NCI-H510A treated with DMSO at 0.1 percent for 48 hours (cell line): Measurements from ENCODE around the gene HOXB5.

Experiments used
- DNase-seq: peaks from one replicate; lab custom pipeline; 2025; lab: John Stamatoyannopoulos, UW

Gene HOXB5

DNA sequence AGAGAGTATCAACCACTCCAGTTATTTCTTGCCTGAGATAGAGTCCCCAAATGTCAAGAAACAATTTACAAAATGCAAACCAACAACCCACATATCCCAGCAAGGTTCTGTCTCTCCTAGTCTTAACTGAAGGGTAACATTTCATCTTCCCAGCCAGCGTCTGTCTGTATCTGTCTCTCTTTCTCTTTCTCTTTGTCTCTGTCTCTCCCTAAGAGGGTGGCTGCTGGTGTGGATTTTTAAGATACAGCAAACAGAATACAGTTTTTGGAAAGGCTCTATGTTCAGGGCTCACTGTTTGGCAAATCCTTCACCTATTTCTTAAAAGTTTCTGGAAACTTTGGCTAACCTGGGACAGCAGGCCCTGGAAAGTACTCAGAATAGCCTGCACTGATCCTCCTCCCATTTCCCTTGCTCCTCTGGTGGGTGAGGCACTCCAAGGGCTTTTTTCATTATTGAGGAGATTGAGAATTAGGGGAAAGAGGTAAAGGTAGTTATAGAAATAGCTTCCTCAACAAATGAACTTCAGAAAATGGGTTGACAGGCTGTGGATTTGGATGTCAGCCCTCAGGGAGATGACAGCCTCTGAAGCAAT lies 21.7 kb downstream of the HOXB5 start:
- DNase-seq, result no peak

DNA sequence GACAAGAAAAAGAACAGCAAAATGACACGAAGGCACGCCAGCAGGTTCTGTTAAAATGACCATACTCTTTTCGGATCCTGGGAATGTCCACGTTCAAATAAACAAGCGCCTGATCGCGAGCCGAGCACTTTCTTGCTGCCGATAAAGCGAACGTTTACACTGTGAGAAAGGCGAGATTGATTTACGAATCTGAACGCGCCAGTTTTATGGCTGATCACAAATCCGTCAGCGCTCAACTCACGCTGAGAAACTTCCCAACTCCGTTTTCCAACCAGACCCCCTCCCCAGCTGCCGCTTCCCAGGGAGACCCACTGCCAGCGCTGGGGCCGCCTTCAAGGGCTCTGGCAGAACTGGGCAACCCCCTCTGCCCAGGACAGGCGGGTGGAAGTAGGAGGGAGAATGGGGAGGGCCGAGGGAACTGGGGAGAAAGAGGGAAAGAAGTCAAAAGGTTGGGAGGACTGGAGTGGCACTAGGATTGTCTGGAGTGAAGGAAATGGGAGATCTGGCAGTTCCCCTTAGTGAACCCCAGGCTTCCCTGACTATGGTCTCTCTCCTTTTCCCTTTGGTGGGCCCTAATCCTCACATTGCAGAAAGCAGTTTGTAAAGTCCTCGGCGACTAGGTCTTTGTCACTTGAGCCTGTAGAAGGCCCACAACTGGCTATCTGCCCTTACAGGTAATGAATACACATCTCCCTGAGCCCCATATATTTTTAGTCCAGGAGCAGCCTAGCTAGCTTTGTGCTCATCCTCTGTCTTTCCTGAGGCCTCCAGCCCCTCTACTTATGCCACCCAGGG lies 22.4 kb downstream of the HOXB5 start:
- DNase-seq, result no peak

DNA sequence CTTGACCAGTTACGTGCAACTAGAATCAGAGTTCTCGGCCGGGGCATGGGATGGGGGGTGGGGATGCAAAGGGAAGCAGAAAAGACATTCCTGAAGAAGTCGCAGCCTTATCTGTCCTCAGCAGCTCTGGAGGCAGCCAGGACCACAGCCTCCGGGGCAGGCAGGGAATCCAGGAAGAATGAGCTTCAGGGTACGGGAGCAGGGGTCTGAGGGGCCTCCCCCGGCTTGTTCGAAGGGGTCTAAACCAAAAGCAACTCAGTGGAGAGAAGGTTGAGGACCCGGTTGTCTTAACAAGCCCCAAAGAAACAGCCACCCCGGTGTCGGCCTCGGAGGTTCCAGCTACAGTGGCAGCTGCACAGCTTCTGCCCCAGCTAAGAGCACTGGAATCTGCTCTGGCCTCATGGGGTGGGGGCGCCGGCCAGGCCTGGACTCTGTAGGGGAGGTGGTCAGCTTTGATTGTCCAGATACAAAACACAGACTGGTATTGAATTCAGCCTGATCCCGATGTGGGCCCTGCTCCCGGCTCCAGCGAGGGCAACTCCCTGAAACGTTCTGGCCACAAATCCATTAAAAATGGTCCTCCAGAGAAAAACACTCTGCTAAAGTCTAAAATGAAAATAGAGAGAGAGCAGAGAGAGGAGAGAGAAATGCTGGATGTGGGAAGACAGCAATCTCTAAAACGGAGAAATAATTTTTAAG lies 23.1 kb downstream of the HOXB5 start:
- DNase-seq, result no peak

DNA sequence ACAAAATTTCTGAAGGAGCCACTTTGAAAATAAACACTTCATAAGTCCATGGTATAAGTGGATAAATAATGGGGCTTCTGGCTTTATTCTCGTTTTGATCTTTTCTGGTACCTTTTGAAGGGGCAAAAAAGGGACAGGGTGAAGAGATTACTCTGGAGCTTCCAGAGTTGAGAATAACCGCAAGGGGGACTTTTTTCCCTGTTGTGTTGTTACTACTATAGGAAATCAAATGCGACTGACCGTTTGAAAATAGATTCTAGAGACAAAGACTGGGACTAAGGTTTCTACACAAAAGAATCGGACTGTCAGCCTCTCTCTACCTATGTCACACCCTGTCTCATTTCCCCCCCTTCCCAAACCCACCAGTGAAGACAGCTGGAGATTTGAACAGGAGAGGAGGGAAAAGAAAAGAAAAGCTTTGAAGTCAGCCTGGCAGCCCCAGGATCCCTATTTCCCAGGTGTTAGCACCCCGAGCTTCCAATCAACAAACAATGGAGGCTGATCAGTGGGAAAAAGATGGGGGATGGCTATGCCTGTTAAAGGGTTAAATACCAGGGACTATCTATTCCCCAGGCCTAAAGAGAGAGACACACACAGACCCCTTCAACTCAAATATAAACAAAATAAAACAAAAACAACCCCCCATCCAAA lies 23.8 kb downstream of the HOXB5 start:
- no peak for DNase-seq

DNA sequence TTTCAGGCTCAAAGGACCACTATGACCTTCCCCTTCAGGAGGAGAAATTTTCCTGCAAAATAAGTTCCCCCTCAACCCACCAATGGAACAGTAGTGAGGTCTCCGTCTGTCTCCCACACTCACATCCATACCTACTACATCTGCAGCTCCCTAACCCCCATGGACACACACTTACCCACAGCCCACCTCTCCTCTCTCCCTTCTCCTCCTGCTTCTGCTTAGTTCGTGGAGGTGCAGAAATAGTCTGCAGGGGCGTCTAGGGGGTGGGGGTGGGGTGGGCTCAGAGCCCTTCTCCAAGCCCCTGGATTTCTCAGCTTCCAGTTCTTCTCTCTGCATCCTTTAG lies 24.4 kb downstream of the HOXB5 start:
- DNase-seq, result no peak

DNA sequence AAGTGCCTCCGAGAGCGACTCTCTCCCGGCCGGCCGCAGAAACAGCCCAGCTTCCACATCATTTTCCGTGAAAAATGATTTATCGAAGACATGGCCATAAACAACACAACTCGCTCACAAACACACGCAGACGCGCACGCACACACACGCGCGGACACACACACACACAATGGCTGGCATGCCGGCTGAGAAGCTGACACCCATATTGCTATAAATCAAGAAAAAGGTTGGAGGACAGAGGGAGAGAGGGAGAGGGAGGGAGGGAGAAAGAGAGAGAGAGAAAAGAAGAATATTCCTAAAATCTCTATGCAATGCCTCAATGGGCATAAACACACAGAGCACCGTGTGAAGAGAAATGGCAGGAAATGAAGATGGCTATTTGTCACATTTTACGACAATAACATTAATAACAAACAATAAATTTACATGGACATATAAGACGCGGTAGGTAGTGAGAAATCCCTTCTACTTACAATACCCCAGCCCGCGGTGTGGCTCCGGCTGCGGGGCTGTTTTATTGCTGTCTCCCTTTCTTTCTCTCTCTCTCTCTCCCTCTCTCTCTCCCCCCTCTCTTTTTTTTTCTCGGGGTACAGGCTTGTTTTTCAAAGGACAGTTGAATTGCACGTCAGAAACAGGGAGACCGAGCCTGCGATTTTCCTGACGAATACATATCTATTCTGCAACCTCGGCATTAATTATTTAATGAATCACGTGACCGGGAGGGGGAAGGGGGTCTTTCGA lies 24.9 kb downstream of the HOXB5 start:
- no peak for DNase-seq

DNA sequence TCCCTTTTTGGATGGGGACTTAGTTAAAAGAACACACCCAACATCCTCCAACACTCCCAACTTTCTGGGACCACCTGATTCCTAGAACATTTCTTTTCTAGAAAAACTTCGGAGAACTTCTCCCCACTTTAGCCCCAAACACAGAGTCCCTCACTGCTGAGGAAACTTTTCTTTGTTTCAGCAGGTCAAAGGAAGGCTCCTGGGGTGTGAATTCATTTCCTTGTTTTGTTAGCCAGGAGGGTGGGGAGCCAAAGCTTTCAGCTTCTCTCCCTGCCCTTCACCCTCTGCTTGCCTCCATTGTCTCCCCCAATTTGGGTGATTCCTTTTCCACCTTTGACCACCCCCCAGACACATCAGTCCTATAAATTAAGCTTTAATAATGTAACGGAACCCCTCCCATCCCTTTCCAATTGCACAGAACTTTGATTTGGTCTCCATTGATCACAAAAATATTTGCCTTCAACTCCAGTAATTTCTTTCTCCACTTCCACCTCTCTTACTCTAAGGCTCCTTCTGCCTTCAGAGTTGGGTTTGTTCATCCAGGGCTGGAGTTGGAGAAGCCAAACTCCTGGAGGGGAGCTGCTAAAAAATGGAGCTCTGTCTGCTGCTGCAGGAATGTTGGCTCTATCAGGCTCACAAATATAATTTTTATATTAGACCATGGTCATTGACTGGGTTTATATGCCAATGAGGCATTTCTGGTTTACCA lies 25.8 kb downstream of the HOXB5 start:
- no peak for DNase-seq

DNA sequence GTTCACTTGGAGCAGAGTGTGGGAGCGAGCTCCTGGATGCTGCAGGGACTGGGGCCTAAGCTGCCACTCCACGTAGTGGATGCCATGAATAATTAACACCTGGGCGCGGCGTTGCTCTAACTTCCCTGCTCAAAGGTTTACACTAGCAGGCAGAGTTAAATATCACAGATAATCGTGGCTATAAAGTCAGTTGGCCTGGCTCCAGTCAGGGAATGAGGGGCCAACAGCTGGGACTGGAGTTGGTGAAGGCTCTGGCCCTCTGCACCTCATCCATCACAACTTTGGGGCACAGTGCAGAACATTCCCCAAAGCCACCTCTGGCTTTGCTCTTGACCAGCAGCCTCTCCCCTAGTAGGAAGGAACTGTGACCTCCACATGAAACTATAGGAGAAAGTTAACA lies 26.4 kb downstream of the HOXB5 start:
- DNase-seq, result no peak

DNA sequence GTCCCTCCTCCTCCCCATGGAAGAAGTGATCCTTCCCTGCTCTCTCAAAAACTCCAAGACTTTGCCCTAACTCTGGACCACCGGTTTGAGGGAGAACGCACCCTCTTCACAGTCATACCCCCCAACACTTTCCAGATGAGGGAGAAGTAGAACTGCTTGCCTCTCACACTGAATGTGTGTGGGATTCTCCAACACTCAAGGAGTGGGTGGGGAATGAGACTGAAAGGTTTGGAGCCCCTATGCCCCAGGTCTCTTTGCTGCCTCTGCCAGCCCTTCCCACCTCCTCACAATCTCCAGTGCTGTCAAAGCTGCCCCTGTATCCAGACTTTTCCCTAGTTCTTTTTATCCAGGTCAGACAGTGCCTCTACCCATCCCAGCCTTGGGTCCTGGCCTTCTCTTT lies 26.9 kb downstream of the HOXB5 start:
- DNase-seq, result no peak

DNA sequence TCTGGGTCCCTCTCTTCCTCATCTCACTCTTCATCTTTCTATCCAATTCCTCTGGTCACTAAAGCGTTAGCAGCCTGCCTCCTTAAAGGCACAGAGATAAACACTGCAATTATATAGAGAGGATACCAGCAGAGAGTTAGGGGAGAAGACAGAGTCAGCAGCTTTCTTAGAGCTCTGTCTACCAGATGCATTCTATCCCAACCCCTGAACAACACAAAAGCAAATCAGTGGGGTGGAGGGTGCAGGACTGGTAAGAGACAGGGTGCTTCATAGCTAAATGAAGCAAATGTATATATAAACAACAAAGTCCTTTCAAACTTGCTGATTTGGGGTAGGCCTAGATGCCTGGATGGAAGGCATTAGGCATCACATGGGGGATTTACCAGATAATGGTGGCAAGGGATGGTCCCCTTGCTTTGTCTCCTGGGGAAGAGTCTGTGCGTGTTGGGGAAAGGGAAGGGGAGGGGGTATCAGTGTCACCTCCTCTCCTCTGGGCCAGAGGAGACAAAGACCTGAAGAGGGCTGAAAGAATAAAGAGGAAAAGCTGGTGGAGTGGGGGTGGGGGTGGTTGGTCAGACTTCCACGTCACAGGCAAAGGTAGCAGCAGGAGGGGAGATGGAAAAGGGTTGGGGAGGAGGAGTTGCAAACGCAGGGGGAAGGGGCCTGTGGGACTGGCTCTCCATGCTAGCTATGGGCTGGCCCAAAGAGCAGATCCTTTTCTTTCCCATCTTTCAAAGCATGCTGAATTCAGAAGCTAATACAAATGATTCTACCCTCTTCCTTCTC lies 27.5 kb downstream of the HOXB5 start:
- DNase-seq, result no peak

DNA sequence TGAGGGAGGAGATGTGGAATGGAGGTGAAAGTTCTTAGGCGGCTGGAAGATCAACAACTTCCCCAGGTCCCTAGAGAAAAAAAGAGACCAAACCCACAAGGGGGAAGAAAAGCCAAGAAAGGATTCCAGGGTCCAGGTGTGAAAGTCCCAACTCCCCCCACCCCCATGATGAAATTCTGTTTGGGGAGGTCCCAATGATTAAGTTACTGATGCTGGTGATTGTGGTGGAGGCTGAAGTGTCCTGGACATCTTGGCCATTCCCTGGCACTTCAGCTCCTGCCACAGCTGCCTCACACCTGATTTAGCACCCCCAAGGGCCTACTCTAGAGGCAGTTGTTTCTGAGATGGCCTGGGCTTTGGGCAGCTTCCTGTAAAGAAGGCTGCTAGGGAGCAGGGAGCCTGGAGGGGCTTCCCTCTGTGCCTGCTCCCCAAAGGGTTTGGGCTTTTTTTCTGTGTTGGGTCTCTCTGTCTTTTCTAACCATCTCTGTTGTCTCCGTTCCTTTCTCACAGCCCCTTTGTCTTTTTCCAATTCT lies 28.5 kb downstream of the HOXB5 start:
- DNase-seq, result no peak

DNA sequence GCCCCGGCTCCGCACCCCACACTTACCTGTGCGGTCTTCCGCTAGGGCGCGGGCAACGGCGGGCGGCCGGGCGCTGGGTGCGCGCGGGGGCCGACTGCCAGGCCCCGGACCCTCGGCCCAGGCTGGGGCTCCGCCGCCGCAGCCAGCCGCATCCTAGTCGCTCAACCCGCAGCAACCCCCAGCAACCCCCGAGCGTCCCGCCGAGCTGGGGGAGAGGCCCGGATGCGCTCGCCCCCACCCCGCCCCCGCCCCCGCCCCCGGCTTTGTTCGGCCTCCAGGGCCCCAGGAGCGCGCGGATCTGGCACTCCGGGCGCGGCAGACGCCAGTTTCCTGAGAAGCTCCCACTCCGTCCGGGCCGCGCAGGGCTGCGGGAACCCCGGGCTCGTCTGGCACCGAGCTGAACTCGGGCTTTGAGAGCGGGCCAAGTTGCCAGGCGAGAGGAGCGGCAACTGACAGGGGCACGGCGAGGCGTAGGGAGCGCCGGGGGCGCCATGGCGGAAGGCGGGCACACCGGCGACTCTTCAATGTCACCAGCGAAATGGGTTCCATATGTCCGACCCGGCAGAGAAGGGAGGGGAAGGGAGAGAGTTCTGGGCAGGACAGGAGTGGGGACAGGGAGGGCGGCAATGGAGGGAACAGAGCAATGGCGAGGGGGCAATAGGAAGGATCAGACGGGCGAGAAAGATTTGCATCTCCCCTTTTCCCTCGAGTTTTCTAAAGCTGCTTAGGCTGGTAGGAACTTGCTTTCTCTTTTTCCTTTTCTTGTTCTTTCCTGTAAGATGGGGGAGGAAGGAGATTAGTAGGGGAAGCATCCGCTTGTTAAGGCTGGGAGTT lies 29.2 kb downstream of the HOXB5 start:
- no peak for DNase-seq

DNA sequence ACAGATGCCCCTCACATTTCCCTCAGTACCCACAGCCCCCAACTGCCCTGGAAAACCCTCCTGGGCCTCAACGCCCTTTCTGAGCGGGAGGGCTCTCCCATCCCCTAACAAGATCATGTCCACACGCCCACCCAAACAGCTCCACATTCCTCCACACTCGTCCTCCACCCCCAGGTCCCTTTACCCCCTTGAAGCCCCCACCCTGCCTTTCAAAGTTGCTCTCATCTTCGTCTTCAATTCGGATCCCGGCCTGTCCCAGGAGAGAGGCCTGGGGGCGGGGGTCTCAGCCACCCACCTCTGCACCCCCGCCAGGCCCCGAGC lies 29.8 kb downstream of the HOXB5 start:
- no peak for DNase-seq

DNA sequence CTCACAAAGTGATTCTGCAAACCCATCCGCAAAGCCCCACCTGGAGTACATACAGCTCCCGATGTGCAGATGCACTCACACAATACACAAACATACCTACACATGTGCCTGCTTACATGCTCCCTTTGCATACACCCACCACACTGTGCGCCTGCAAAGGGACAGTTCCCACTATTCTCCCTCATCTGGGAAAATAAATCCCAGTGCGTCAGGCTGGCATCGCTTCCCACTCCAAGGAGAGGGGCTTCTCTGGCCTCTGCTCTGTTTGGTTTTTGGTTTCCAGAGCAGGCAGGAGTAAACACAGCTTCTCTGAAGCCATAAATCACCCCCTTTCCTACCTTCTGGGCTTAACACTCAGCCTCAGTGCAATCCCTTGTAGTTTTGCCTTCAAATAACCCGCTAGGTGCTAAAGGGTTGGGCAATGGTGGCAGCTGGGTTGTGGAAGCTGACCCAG lies 30.2 kb downstream of the HOXB5 start:
- no peak for DNase-seq

DNA sequence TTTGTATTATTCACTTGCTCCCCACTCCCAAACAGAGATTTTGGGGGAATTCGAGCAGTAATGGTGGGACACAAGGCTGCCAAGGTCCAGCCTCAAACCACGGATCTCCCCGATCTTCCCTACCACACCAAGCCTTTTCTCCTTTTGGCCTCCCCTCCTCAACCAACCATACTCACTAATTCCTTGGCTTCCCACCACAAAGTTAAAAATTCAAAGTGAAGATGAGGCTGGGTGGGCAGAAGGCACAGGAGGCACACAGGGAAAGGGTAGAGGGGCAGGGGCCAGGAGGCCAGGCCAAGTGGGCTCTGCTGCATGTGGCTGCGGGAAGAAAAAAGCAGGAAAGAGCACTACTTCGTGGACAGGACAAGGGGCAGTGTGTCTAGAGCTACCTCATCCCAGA lies 30.6 kb downstream of the HOXB5 start:
- no peak for DNase-seq

DNA sequence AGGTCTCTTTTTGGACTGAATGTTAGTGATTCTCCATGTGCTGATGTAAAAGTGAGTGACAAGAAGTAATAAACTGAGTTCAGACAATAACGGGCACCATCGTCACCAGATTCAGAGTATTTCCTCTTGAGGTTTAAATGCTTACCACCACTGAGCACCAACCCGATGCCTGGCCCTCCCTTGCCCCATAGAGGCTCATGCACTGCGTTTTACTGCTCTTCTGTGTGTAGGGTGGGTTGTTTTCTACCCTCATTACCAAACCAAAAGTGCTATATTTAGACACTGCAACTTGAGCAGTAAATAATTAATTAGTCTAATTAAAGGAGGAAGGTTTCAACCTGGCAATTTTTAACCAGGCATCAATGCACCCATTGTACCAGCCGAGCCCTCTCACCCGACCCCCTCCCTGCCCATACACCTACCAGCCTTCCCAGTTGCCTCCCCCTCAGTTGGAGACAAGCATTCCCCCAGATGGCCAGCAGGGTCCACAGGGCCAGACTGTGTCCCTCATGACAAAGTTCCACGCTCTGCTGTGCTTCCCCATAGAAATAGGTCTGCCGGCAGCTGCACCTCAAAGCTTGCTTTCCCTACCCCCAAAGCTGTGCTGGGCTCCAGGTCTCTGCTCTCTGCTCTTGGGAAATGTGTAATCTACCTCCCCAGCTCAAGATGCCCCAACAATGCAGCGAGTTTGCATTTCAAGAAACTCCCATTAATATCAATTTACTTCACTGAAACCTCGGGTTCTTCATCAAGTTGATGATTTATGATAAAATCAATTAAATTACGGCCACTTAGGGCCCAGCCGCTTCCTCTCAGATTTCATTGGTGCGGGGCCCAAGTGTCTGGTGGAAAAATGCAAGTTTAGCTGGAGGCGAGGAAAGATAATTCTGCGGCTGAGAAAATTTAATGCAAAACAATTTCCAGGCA lies 31.4 kb downstream of the HOXB5 start:
- DNase-seq, result no peak

DNA sequence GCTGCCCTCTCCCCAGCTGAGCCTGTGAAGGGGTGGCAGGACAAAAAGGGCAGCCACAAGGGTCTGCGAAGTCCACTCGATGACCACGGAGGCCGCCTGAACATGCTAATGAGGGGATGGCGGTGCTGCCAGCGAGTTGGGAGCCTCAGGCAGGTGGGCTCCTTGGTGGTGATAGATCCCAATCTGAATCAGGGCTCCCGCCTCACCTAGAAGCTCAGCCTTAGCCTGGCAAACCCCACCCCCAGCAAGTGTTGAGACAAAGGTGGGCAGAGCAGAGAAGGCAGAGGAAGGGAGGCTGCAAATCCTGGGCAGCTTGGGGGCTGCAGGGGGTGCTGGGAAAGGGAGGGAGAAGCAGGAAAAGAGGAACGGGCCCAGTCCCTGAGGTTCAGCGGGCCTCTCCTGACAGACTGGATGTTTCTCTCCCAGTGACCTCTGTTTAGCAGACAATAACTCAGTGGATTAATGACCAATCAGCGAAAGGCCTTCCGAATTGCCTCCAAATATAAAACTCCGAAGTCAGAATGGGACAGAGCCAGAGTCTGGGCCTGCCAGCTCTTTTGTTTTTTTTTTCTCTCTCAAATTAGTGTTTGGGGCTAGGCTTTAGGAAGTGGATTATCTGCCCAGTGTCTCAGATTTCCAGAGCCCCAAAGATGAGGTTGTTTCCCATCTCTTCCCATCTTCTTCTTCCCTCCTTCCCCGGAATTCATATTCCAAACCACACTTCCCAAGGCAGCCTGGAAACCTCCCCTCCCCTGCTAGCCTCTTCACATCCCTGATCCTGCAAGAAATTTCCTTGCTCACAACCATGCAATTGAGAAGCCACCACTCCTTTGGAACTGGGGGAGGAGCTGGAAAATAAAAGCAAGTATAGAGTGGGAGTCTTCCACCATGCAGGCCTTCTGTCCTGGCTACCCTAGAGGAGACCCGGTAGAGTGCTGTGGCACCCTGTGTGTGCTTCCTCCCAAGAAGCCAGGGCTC lies 33.5 kb downstream of the HOXB5 start:
- DNase-seq, result no peak
